A549 treated with dexamethasone at 1 μM for 4 hours (cell line): ENCODE measurements around the gene CNTNAP2. TPM values are rescaled to one million over a fixed set of nuclear protein-coding genes. Genes with fewer than 3 reads are reported as not detected.

ENCODE experiments used
- total RNA-seq: library from RNA; stranded (reverse); fragments of 200-300 nt; extraction: Qiagen RNA extraction; gene quantifications from 5 replicates; pipeline ENCODE4 v1.2.3, GENCODE V29; 2022

CNTNAP2 gene
- total RNA-seq = 0.02 to 0.07 TPM (median 0.02 TPM) in 4 of 5 replicates, not detected in the other

DNA sequence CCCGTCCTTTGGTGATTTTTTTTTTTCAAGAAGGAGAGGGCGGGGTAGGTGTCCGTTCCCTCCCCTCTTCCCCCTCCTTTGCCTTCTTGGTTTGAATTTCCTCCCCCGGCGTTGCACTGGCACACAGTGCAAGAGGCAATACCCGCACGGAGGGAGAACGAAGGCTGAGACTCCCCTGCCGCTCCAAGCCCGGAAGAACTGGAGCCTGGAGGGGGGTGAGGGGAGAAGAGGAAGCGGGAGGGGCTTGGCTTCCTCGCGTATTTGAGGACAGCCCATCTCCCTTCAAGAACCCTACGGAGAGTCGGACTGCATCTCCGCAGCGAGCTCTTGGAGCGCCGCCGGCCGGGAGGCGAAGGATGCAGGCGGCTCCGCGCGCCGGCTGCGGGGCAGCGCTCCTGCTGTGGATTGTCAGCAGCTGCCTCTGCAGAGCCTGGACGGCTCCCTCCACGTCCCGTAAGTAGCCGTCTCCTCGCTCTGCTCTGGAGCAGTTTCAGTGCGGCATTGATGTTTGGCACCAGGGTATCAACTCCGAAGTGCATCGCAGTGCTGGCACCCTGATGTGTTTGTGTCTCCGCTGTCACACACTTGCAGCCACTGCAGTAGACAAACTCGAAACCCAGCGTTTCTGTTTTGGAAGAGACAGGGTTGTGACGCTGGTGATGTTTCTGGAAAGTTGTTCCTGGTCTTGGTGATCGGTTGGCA lies at the start of gene CNTNAP2:
CNTNAP2 (plus strand) TSS at position 281 of the 702 bp plus-strand sequence; CDS start at position 357, 76 bp downstream.

